HPDE6-E6E7 (cell line): Measurements from ENCODE around the gene KIAA0825.
A peak's percentile ranks its signal among the peaks of the same experiment; 100 is the strongest.

ENCODE experiments used
- DNase-seq: peaks from one replicate; pipeline ENCODE4 v3.0.0; 2011; ENCODE audit warnings: missing footprints; ENCODE audit errors: extremely low spot score

Gene KIAA0825

DNA sequence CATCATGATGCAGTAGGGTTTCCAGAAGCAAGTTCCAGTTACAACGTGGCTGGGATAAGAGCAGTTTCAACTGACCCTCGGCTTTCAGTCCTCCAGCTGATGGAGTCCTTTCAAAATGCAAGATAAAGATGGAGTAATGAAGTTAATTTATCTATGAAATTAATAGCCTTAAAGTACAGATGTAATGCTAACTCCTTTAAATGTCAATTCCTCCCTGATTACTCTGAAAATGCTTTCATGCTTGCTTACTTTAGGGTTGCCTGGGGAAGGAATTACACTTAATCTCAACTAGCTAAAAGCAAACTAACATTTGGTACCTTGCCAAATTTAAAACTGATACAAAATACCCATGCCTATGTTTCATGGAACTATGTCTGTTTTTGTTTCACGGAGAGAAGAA, 178.4 kb downstream of the KIAA0825 start:
- DNase-seq: no peak

DNA sequence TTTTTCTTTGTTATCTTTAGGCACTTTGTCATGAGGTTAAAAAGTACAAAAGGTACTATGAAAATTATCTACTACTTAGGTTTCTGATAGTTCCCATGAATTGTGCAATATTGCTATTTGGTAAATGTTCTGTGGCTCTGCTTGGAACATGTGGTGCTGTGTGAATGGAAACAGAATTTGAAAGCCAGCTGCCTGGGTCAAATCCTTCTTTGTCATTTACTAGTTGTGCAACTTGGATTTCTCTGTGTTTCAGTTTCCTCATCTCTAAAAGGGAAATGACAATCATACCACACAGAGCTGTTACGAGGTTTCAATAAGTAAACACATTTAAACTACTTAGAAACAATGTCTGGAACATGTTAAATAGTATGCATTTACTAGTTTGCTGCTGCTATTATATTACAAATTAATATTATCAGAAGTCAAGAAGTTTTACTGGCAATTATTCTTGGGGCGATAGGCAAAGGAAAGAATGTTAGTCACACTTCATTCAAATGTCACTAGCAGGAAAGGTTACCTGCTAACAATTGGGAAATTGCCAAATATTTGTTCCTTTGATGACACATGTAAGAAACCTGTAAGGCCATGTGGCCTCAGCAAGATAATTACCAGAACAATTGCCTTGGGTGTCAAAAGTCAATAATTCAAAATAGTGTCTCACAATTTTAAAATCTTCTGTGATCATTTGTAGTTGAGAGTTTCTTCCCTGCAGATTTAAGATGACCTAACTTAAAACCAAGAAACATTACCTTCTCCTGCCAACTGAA, 184.8 kb downstream of the KIAA0825 start:
- DNase-seq: peak; percentile 19

DNA sequence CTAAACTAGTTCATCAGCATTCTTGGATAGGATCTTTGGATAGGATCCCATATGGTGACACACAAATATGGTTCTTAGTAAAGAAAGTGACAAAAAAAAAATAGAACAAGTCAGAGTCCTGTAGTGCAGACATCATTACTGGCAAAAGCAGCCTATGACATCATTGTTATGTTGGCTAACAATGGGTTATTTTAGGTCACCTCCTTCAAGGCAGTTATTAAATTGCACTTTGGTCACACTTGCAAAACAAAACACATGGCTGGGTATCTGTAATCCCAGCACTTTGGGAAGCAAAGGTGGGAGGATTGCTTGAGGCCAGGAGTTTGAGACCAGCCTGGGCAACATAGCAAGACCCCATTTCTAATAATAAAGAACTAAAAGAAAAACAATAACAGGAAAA, 185.9 kb downstream of the KIAA0825 start:
- no peak for DNase-seq

DNA sequence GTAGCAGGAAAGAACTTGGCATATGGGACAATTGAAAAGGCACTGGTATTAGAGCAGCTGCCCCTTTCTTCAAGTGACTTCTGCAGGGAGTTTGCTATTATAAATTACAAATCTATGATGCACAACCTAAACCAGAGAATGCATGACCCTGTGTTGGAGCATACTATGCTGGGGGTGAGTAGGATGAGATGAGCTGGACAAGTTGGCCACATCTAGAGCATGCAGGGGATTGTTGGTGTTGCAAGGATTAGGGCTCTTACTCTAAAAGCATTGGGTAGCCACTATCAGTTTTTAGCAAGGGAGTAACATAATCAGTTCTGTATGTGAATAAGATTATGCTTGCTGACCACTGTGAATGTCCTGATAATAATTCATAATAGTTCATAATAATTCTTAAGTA, 186.7 kb downstream of the KIAA0825 start:
- no peak for DNase-seq

DNA sequence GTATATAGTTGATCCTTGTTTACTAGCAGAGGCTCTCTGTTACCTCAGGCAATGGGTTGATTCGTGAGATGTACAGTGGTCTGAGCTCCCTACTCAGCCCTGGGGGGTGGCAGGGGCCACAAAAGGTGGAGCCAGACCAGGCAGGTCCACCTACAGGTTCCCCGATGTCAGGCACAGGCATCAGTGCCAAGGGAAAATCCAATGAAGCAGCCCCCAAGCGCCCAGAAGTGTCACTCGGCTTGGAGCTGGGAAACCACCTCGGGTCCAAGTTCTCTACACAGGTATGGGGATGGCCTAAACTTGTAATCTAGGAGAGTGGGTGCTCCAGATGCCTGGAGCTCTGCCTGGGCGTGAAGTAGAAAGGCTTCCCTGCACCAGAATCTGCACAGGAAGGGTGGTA, 188.8 kb downstream of the KIAA0825 start:
- DNase-seq: no peak

DNA sequence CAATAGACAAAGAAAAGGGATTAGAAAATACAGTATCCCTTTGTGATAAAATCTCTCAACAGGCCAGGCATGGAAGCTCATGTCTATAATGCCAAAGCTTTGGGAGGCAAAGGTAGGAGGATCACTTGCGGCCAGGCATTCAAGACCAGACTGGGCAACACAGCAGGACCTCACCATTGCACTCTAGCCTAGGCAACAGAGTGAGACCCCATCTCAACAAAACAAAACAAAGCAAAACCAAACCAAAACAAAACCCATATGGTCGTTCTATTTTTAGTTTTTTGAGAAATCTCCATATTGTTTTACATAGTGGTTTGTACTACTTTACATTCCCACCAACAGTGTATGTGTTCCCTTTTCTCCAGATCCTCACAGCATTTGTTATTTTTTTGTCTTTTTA, 193.0 kb downstream of the KIAA0825 start:
- no peak for DNase-seq

DNA sequence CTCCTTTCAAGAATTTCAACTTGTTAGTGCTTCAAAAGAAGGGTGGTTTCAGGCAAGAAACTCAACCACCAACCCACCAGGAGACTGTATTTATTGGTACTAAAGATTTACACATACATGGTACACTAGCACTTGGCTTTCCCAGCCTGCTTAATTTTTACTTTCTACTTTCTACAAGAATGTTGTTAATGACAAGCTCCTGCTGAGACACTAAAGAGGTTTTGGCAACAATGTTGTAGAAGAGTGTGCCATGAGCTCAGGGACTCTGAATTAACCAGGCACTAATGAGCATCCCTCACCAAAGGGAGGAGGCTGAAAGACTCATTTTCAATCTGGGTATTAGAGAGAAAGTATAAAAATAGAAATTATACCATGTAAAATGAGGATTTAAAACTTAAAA, 195.0 kb downstream of the KIAA0825 start:
- DNase-seq: no peak

DNA sequence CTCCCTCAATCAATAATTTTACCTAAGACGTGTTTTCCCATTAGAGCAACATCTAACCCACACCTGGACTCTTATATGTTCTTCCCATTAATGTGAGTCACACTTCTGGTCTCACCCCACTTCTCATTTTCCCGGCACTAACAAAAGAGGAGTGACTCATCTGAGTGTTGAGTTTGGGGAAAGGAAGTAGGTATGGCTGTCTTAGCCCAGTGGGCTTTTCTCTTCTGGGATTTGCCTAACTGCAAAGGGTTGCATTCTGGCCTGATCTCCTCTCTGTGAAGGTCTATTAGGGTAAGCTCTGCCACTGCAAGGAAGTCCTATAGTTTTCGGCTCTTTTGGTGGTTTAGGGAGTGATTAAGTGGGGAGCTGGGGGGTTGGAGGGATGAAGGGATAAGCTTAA, 195.6 kb downstream of the KIAA0825 start:
- peak; percentile 80 for DNase-seq

DNA sequence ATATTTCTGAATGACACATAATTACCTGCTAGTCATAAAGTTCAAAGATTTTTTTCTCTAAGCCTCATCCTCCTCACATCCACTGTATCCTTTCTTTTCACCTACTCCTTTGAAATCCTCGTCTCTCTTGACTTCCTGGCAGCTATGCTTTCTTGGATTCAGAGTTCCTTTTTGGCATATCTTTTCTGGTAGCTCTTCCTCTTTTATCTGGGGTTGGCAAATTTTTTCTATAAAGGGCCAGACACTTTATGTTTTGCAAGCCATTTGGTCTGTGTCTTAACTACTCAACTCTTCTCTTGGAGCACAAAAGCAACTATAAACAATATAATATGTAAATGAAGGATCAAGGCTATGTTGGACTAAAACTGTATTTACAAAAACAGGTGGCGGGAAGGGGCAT, 197.5 kb downstream of the KIAA0825 start:
- no peak for DNase-seq

DNA sequence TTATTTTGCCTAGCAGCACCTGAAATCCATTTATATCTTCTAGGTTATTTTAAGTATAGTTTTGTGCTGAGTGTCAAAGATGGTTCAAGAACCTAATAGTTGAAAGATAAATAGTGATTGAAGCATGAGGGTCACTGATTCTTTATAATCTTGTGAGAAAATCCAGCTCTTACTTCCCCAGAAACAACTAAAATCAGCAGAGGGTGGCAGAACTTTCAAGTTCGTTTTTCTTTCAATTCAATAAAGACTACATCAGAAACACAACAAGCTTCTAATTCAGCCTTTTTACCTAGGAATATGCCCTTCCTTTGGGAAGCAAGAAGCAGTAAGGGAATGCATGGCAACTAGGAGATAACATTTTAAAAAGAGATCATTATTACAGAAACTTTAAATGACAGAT, 202.6 kb downstream of the KIAA0825 start:
- no peak for DNase-seq

DNA sequence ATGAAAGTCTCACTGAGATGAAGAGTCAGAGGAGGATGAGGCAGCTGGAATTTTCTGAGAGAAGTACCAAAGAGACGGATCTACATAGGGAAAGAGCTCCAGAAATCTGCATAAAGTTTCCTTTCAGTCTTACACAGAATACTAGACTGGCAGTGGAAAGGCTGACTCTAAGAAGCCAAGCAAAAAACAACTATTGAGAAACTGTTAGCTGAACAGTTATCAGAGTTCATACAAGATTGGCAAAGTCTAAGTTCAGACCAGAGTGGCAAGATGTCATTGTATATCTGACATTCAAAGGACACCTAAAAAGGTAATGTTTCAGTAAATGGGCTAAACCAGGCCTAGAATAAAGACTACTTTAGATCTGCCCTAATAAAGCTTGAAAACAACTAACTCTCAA, 209.0 kb downstream of the KIAA0825 start:
- no peak for DNase-seq

DNA sequence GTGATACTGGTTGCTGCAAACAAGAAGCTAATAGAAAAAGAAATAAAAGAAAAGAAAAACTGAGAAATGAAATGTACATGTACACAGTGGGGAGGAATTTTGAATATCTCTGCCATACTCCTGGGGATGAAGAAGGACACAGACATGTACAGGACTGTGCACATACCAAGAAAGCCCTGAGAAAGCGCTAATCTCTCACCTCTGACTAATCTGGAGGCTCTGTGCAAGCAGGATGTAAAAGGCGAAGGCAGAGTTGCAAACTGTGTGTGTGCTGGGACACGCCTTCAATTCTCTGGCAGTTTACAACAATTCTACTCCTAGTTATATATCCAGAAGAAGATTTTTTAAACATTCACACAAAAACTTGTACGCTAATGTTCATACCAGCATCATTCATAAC, 211.4 kb downstream of the KIAA0825 start:
- DNase-seq: peak; percentile 27

DNA sequence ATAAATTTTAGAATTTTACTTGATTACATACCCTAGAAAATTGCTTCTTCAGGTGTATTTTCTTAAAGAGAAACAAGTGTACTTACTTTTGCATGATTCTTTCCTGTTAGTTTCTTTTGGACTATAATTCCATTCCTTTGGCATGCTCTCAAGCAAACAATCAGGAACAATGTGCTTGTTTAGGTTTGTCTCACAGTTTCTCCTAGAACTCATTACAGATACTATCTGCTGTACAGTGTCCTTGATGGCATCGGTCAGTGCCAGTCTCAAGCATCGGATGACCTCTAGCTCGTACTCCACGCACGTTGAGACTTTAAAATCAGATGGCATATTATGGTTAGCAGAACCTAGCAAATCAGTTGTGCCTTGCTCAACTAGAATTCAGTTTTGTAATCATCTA, 214.9 kb downstream of the KIAA0825 start:
- DNase-seq: no peak

DNA sequence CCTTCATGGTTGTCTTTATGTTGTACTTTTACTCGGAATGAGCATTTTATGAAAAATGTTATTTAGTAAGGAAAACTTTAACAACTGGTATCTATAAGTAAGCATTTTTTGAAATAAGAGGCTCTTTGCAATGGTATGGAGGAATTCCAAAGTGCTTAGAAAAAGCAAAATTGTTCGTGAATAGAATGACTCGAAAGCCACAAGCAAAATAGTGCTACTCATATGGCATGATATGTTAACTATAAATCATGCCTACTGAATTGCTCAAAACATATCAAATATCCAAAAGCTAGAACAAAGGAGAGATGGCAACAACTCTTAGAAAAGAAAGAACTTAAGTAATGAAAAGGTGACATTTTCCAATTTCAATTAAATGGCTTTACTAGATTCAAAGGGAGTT, 216.3 kb downstream of the KIAA0825 start:
- no peak for DNase-seq

DNA sequence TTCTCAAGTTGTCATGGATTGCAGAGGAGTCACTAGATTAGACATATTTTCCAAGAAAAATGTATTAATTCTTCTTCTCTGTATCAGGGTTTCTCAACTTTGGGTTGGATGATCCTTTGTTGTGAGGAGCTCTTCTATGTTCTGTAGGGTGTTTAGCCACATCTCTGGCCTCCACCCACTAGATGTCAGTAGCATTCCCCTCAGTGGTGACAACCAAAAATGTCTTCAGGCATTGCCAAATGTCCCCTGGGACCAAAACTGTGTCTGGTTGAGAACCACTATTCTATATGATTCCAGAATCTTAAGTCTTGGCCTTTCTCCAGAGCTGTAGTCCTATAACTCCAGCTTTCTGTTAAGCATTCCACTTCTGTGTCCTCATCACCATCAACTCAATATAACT, 220.9 kb downstream of the KIAA0825 start:
- DNase-seq: no peak

DNA sequence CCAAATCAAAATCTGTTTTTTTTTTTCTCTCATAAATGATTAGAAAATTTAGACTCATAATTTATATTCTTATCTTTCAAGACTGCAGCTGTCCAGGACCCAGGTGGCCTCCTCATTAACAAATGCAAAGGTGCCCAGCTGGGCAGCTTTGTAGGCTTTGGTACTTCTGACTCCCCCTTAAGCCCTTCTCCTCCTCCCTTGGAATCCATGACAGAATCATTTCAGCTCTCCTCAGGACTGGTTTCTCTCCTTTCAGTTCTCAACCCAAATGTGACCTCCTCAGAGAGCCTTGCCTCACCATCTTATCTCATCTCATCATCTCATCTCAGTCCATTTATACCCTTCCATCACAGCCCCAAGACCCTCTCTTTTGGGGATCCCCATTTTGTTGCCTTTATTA, 221.7 kb downstream of the KIAA0825 start:
- DNase-seq: no peak

DNA sequence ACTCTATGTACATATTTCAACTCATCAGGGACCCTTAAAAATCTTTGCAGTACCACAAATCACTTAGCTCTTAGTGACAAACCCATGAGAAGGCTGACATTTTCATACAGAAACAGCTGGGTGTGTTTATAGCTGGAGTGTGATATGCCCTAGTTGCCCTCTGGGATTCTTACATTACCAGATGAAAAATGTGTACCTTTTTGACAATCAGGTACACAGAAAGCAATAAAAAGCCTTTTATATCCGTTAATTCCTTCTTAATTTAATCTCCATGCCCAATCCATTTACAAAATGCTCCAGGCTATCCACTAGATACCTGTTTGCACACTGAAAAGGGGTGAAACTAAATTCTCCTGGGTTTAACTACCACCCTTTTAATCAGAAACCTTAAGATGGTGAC, 222.9 kb downstream of the KIAA0825 start:
- DNase-seq: no peak

DNA sequence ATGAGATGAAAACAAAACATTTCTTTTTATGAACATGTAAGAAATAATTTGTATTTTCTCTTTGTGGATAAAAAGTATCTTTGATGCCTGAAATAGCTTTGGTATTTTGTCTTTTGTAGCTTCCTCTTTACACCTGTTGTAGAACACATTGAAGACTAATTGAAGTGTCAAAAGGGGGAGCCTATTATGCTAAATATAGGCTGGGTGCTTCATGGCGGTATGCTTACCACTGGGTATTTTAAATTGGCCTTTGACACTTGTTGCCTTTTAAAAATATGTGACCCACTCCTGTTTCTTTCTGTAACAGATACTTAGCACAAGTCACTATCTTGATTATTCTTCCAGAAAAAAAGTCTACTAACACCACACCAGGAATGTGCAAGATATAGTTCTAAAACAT, 226.4 kb downstream of the KIAA0825 start:
- DNase-seq: no peak

DNA sequence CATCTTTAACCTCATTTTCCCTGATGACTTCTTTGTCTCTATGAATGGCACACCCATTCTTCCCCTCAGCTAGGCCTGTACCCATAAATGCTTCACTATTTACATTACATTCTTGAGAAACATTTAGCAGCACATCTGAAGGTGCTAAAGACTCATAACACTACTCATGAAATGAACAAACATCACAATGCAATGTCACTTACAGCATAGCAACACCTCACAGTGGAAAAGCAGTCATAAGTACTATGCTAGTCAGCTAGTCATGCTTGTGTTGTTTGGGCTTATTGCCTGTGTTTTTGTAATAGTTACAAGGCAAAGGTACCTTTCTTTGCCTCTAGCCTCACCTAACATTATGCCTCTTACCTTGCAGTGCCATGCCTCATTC, 228.9 kb downstream of the KIAA0825 start:
- DNase-seq: no peak

DNA sequence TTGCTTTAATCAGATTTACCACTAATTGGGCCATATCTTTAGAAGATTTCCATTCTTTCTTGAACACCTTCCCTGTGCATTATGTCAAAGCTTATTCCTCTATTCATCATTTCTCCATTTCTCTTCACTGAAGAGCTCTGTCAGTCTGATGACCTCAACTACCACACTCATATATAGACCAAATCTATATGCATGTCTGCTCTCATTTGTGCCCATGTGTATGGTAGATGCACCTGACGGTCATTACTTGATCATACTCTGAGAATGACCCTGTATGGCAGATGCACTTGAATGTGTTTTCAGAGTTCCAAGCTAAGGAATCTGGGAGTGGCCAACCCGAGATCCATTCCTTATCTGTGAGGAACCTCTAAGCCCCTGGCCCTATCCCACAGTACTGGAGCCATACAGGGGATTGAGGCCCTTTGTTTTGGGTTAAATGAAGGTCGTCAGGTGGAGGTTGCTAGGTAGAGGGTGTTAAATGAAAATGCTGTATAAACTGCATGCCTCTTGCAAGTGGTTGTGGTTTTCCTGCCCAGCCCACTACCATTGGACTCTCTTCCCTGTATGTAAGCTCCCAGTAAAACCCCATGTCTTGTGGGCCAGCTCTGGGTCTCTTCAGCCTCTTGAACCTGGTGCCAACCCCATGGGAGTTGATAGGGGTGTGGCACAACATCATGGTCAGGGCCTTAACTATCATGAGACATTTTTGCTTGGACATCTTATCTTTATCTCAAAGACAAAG, 229.5 kb downstream of the KIAA0825 start:
- no peak for DNase-seq

DNA sequence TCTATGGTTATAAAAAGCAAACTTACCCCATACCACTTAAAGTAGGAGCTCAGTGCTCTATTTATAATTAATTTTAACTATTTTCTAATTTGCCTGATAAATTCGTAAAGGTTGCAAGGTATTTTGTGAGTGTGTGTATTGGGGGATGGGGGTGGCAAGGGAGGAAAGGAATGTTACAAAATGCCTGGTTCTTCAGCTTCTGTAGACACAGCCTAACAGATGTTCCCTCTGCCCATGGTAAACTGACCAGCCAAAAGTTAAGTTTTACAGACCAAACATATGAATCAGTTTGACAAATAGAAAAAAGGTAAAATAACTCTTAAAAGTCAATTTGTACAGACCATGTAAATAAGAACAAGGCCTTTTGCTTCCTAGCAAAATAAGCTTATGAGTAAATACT, 232.6 kb downstream of the KIAA0825 start:
- no peak for DNase-seq

DNA sequence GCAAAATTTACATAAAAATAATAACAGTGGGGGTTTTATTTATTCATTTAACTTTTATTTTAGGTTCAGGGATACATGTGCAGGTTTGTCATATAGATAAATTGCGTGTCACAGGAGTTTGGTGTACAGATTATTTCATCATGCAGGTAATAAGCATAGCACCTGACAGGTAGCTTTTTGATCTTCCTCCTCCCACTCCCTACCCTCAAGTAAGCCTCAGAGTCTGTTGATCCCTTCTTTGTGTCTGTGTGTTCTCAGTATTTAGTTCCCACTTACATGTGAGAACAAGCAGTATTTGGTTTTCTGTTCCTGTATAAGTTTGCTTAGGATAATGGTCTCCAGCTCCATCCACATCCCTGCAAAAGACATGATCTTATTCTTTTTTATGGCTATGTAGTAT, 240.3 kb downstream of the KIAA0825 start:
- no peak for DNase-seq

DNA sequence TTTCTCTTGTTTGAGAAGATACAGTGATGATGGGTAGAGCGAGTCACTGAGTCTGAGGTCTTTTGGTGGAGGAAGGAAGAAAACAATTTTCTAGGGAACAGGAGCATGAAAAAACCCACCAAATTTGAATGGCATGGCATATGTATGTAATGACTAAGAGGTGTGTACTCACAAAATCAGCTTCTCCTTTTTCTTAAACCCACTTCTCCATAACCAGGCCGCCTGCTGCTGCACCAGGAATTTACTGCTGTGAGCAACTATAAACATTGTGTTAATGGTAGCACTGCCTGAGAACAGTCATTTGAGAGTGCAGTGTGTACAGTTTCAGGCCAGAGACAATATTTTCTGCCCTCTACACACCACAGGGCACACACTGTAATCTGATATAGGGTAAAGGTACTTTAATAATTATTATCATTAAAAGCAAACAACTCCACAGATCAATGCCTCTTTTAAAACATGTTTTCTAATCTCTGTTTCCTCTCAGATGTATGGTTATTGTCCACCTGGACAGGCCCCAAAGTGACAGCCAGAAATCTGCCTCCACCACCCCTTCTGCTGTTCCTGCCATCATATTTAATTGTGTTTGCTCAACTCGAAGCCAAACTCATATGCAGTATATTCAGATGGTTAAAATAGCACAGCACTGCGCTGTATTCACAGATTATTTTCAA, 241.6 kb downstream of the KIAA0825 start:
- DNase-seq: no peak
